Measurements from ENCODE around the gene AGPAT1.

DNA sequence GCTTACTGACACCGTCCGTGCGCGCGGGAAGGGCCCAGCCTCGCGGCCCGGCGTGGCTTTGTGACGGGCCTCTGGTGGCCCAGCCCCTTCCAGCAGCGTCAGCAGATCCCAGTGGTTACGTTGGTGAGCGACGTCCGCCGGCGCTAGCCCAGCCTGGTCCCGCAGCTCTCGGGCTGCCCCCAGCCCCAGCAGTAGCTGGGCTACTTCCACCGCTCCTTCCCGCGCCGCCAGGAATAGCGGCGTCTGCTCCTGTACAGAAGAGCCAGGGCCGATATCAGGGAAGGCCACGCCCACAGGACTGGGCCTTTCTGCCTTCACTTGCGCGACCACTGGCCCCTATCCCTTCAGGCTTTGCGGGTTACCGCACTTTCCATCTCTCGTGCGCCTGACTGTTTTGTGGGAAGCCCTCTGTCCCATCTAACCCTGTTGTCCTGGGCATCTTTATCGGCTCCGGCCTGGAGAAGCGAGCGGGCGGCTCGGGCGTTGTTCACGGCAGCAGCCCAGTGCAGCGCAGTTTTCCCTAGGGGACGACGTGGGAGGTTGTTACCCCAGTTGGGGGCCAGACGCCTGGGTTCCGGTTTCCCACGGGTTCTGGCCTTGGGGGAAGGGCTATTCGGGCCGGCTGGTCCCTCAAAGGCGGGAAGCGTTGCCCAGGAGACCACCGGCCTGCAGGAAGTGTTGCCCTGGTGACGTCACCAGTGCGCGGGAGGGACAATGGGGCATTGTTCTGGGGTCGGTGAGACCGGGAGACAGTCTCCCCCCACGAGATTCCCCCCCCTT is 20.2 kb upstream of the AGPAT1 start:
- TF ChIP-seq, protein P1, sequence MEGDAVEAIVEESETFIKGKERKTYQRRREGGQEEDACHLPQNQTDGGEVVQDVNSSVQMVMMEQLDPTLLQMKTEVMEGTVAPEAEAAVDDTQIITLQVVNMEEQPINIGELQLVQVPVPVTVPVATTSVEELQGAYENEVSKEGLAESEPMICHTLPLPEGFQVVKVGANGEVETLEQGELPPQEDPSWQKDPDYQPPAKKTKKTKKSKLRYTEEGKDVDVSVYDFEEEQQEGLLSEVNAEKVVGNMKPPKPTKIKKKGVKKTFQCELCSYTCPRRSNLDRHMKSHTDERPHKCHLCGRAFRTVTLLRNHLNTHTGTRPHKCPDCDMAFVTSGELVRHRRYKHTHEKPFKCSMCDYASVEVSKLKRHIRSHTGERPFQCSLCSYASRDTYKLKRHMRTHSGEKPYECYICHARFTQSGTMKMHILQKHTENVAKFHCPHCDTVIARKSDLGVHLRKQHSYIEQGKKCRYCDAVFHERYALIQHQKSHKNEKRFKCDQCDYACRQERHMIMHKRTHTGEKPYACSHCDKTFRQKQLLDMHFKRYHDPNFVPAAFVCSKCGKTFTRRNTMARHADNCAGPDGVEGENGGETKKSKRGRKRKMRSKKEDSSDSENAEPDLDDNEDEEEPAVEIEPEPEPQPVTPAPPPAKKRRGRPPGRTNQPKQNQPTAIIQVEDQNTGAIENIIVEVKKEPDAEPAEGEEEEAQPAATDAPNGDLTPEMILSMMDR (IDR thresholded peaks at IDR 0.05; ENCODE audit: insufficient read depth, low read length, poor library complexity, severe bottlenecking): no peak
- TF ChIP-seq EZH2phosphoT487 (conservative IDR thresholded peaks at IDR 0.05; ENCODE audit: low read length): no peak
